K562 (cell line): Measurements from ENCODE around the gene CPSF4.

ENCODE experiments used
- HDAC3 ChIP-seq: fragments of 450-650 bp; IDR thresholded peaks from 2 replicates; pipeline ENCODE4 v1.6.1; 2018; ENCODE audit warnings: borderline replicate concordance, mild to moderate bottlenecking, moderate library complexity; ENCODE audit not compliant: partially characterized antibody
- JUNB ChIP-seq: fragments of 450-650 bp; formaldehyde crosslinking; conservative IDR thresholded peaks from 2 replicates; pipeline ENCODE4 v1.4.0; 2020; ENCODE audit warnings: mild to moderate bottlenecking

DNA sequence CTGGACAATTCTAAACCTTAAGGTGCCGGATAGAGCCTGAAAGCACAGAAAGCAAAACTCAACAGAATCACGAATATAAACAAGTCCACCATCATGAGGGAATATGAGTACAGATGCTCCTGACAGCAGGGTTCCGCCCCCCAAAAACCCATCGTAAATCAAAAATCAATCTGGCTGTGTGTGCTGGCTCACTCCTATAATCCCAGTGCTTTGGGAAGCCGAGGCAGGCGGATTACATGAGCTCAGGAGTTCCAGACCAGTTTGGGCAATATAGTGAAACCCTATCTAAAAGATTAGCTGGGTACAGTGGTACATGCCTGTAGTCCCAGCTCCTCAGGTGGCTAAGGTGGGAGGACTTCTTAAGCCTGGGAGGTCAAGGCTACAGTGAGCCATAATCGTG, 17.8 kb upstream of the CPSF4 start:
- no peak for TF ChIP-seq HDAC3
- no peak for TF ChIP-seq JUNB (CRISPR knock-in tag)
